NCI-H1417 (cell line): ENCODE measurements around the gene FOXD4L4.
"Not testable (repeated sequence)": the region's sequence is repeated elsewhere in the genome, so short reads cannot be mapped to it uniquely, and the experiment has no call there.

ENCODE experiments used
- DNase-seq, 3 experiments: peaks; one replicate each; lab custom pipeline; 2025; lab: John Stamatoyannopoulos, UW

FOXD4L4 gene

GRCh38 chr9:65737096-65737564 lies at the start of gene FOXD4L4:
FOXD4L4 (plus strand) TSS chr9:65737146; CDS start chr9:65737146, 0 bp downstream.
- DNase-seq, result not testable (repeated sequence)

GRCh38 chr9:65703550-65703949 lies 33.4 kb upstream of the FOXD4L4 start:
- DNase-seq, result not testable (repeated sequence)

GRCh38 chr9:65714445-65714844 lies 22.5 kb upstream of the FOXD4L4 start:
- not testable (repeated sequence) for DNase-seq

DNA sequence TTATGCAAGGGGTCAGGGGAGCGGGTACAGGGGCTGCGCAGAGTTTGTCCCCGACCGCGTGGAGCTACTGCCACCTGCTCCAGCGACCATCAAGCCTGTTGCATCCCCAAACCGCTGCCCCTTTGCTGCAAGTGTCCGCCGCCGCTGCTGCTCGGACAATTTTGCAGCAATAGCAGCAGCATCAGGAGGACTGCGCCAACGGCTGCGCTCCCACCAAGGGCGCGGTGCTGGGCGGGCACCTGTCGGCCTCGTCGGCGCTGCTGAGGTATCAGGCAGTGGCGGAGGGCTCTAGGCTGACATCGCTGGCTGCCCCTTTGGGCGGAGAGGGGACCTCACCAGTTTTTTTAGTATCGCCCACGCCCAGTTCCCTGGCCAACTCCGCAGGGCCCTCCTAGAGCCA lies 1.2 kb downstream of the FOXD4L4 start:
- DNase-seq, result not testable (repeated sequence)
